GM20431 (cell line): ENCODE data around the gene PLEKHA7.
"Not testable (repeated sequence)": the region's sequence is repeated elsewhere in the genome, so short reads cannot be mapped to it uniquely, and the experiment has no call there.

Source experiments
- in situ Hi-C: fragments of 300-500 bp; cut with MseI, MboI; formaldehyde crosslinking; loops from one replicate; pipeline ENCODE4 v1.15.0; 2020; ENCODE audit warnings: low sequenced_read_pairs; ENCODE audit not compliant: unreplicated experiment

The PLEKHA7 gene

GRCh38 chr11:16982256-16982671 is 31.9 kb downstream of the PLEKHA7 start:
- in situ Hi-C loops, result no loop called here

- in situ Hi-C loops, result no loop called here
Observed at GRCh38 chr11:16981651-16982194, 32.5 kb downstream of the PLEKHA7 start.

GRCh38 chr11:16979703-16980622 is 34.3 kb downstream of the PLEKHA7 start:
- in situ Hi-C loops, result no loop called here

GRCh38 chr11:16977994-16978315 is 36.3 kb downstream of the PLEKHA7 start:
- in situ Hi-C loops, result no loop called here

- in situ Hi-C loops, result no loop called here
Observed at GRCh38 chr11:16977136-16977993, 36.8 kb downstream of the PLEKHA7 start.

GRCh38 chr11:16976379-16976778 is 37.8 kb downstream of the PLEKHA7 start:
- in situ Hi-C loops, result no loop called here

- in situ Hi-C loops, result no loop called here
Observed at GRCh38 chr11:16975906-16976305, 38.3 kb downstream of the PLEKHA7 start.

- in situ Hi-C loops, result no loop called here
Observed at GRCh38 chr11:16973338-16973964, 40.8 kb downstream of the PLEKHA7 start.

GRCh38 chr11:16969010-16969999 is 44.9 kb downstream of the PLEKHA7 start:
- in situ Hi-C loops, result no loop called here

GRCh38 chr11:16968196-16968595 is 46.0 kb downstream of the PLEKHA7 start:
- in situ Hi-C loops, result no loop called here

GRCh38 chr11:16966930-16967671 is 47.1 kb downstream of the PLEKHA7 start:
- in situ Hi-C loops, result no loop called here

GRCh38 chr11:16964501-16964900 is 49.7 kb downstream of the PLEKHA7 start:
- in situ Hi-C loops, result no loop called here

GRCh38 chr11:16963316-16963876 is 50.8 kb downstream of the PLEKHA7 start:
- in situ Hi-C loops, result no loop called here

GRCh38 chr11:16962589-16962988 is 51.6 kb downstream of the PLEKHA7 start:
- in situ Hi-C loops, result not testable (repeated sequence)

GRCh38 chr11:16962146-16962545 is 52.1 kb downstream of the PLEKHA7 start:
- in situ Hi-C loops, result no loop called here

- in situ Hi-C loops, result no loop called here
Observed at GRCh38 chr11:16960250-16960649, 54.0 kb downstream of the PLEKHA7 start.

GRCh38 chr11:16959602-16960001 is 54.6 kb downstream of the PLEKHA7 start:
- in situ Hi-C loops, result no loop called here

GRCh38 chr11:16958833-16959232 is 55.4 kb downstream of the PLEKHA7 start:
- in situ Hi-C loops, result no loop called here
